Measurements from ENCODE around the gene MAML2.

MAML2 gene

GRCh38 chr11:96095884-96096303 lies 247.1 kb downstream of the MAML2 start:
- no peaks in the 10 kb centered on the region for H3K36me3 ChIP-seq (ENCODE audit: control insufficient read depth, insufficient read depth, low read length)
- H3K4me1 ChIP-seq (ENCODE audit: control insufficient read depth, insufficient read depth, low read length), result peaks cover 42% of the 10 kb centered on the region
- no peak overlapping the region for H3K4me3 ChIP-seq (ENCODE audit: low read length)
- H3K27me3 ChIP-seq (ENCODE audit: control insufficient read depth, insufficient read depth, low read length), result no peaks in the 10 kb centered on the region
- no peaks in the 10 kb centered on the region for H3K9me3 ChIP-seq (ENCODE audit: control insufficient read depth, low read length)
- H3K9ac ChIP-seq (ENCODE audit: low read length), result no peak overlapping the region

DNA sequence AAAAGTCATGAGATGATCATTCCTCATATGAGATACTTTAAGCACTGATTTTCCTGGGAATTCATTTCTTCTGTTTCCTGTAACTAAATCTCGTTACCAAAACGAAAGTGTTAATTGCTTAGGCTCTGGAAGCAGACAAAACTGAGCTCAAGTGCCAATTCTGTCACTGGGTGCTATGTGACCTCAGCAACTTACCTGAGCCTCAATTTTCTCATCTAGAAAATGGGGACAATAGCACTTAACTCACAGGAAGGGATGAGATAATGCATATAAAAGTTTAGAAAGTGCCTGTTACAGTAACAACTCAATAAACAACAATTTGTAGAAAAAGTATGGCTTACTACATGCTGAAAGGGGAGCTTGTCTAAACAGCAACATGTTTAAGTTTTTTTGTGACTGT lies 248.8 kb downstream of the MAML2 start:
- Histone ChIP-seq H3K4me3 (ENCODE audit: low read length) (no peak overlapping the region), H3K27me3 (ENCODE audit: control insufficient read depth, insufficient read depth, low read length) (no peaks in the 10 kb centered on the region), H3K36me3 (ENCODE audit: control insufficient read depth, insufficient read depth, low read length) (no peaks in the 10 kb centered on the region), H3K9ac (ENCODE audit: low read length) (no peak overlapping the region), H3K9me3 (ENCODE audit: control insufficient read depth, low read length) (no peaks in the 10 kb centered on the region), H3K4me1 (ENCODE audit: control insufficient read depth, insufficient read depth, low read length) (peaks cover 43% of the 10 kb centered on the region)

DNA sequence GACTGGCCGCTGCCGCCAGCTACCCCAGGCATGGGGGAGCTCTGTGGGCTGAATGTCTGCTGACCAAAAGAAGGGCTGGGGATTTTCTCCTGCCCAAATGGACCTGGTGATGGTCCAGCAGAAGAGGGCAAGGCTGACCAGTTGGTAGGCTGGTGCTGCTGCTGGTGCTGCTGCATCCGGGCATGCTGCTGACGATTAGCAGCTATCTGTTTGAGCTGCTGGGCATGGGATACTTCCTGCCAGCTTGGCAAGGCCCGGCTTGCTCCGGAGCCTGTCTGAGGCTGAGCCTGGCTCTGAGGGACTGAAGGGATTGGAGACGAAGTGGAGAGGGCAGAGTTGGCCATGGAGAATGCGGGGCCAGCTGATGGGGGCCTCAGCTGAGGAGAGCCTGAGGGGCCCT lies 250.5 kb downstream of the MAML2 start:
- no peaks in the 10 kb centered on the region for H3K36me3 ChIP-seq (ENCODE audit: control insufficient read depth, insufficient read depth, low read length)
- no peaks in the 10 kb centered on the region for H3K27me3 ChIP-seq (ENCODE audit: control insufficient read depth, insufficient read depth, low read length)
- H3K4me1 ChIP-seq (ENCODE audit: control insufficient read depth, insufficient read depth, low read length), result peaks cover 27% of the 10 kb centered on the region
- no peak overlapping the region for H3K4me3 ChIP-seq (ENCODE audit: low read length)
- H3K9ac ChIP-seq (ENCODE audit: low read length), result no peak overlapping the region
- no peaks in the 10 kb centered on the region for H3K9me3 ChIP-seq (ENCODE audit: control insufficient read depth, low read length)

DNA sequence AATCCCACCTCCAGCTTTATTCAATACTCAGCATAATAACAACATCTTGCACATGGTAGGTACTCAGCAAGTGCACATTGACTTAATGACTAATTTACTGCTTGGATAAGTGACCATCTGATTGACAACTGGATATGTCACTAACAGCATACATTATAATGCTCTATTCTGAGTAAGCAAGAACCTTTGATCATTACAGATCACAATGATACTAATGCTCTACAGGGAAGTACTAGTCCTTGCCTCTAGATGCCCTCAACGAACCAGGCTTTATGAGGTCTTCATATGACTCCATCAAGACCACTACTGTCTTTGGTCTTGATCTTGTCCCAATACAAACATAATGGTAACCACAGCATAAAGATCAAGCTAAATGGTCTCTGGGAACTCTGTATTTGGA lies 251.5 kb downstream of the MAML2 start:
- no peak overlapping the region for H3K9ac ChIP-seq (ENCODE audit: low read length)
- no peaks in the 10 kb centered on the region for H3K9me3 ChIP-seq (ENCODE audit: control insufficient read depth, low read length)
- no peak overlapping the region for H3K4me3 ChIP-seq (ENCODE audit: low read length)
- peaks cover 19% of the 10 kb centered on the region for H3K4me1 ChIP-seq (ENCODE audit: control insufficient read depth, insufficient read depth, low read length)
- no peaks in the 10 kb centered on the region for H3K36me3 ChIP-seq (ENCODE audit: control insufficient read depth, insufficient read depth, low read length)
- H3K27me3 ChIP-seq (ENCODE audit: control insufficient read depth, insufficient read depth, low read length), result no peaks in the 10 kb centered on the region

DNA sequence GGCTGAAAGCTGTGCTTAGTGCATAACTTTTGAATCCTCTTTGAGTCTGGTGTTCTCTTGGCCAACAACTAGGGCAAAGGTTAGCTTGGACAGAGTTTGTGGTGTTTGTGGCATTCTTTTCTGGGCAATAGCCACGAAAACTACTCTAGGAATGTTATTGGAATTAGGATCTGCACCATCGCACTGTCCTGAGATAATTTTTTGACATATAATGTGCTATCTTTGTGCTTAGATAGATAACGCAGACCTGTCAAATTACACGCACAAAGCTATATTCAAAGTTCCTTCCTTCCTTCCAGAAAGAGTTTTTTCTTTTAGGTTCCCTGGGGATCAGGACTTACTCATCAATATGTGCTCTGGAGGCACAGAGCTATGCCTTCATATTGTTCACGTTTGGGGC lies 252.3 kb downstream of the MAML2 start:
- Histone ChIP-seq H3K9ac (ENCODE audit: low read length) (no peak overlapping the region), H3K4me1 (ENCODE audit: control insufficient read depth, insufficient read depth, low read length) (peaks cover 11% of the 10 kb centered on the region), H3K27me3 (ENCODE audit: control insufficient read depth, insufficient read depth, low read length) (no peaks in the 10 kb centered on the region), H3K36me3 (ENCODE audit: control insufficient read depth, insufficient read depth, low read length) (no peaks in the 10 kb centered on the region), H3K4me3 (ENCODE audit: low read length) (no peak overlapping the region), H3K9me3 (ENCODE audit: control insufficient read depth, low read length) (no peaks in the 10 kb centered on the region)

DNA sequence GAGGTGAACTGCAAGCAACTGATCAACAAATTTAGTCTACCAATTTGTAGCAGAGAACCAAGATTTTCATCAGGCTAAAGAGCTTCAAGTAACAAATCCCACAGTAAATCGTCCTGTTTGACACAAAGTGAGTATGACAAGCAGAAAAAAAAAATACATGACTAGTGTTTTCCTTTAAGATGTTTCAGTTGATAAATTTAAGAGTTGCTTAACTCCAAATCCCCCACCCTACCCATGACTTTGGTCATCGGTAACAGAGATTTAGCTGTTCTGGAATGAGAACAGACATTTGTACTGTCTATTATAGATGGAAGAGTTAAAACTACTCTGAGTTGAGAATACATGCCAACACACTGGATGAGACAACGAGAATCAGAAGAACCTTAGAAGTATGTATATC lies 254.1 kb downstream of the MAML2 start:
- Histone ChIP-seq H3K9me3 (ENCODE audit: control insufficient read depth, low read length) (no peaks in the 10 kb centered on the region), H3K9ac (ENCODE audit: low read length) (no peak overlapping the region), H3K36me3 (ENCODE audit: control insufficient read depth, insufficient read depth, low read length) (no peaks in the 10 kb centered on the region), H3K4me3 (ENCODE audit: low read length) (no peak overlapping the region), H3K27me3 (ENCODE audit: control insufficient read depth, insufficient read depth, low read length) (no peaks in the 10 kb centered on the region), H3K4me1 (ENCODE audit: control insufficient read depth, insufficient read depth, low read length) (peaks cover 3% of the 10 kb centered on the region)

DNA sequence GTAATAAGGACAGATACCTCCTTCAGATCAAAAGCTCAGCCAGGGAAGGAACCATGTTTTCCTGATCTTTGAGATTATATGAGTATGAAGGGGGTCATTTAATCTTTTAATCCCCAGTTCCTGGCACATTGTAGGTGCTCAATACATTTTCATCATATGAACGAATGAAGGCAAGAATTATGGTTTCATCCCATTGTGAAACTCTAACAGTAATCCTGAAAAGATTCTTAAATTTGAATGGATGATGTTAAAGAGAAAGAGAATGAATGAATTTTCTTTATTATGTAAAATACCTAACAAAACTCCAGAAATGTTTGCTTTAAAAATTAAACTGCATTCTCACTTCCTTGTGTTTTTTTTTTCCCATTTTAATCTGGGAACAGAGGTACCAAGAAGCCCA lies 256.9 kb downstream of the MAML2 start:
- no peak overlapping the region for H3K4me3 ChIP-seq (ENCODE audit: low read length)
- peaks cover 3% of the 10 kb centered on the region for H3K4me1 ChIP-seq (ENCODE audit: control insufficient read depth, insufficient read depth, low read length)
- no peaks in the 10 kb centered on the region for H3K27me3 ChIP-seq (ENCODE audit: control insufficient read depth, insufficient read depth, low read length)
- H3K9ac ChIP-seq (ENCODE audit: low read length), result no peak overlapping the region
- H3K36me3 ChIP-seq (ENCODE audit: control insufficient read depth, insufficient read depth, low read length), result no peaks in the 10 kb centered on the region
- no peaks in the 10 kb centered on the region for H3K9me3 ChIP-seq (ENCODE audit: control insufficient read depth, low read length)

DNA sequence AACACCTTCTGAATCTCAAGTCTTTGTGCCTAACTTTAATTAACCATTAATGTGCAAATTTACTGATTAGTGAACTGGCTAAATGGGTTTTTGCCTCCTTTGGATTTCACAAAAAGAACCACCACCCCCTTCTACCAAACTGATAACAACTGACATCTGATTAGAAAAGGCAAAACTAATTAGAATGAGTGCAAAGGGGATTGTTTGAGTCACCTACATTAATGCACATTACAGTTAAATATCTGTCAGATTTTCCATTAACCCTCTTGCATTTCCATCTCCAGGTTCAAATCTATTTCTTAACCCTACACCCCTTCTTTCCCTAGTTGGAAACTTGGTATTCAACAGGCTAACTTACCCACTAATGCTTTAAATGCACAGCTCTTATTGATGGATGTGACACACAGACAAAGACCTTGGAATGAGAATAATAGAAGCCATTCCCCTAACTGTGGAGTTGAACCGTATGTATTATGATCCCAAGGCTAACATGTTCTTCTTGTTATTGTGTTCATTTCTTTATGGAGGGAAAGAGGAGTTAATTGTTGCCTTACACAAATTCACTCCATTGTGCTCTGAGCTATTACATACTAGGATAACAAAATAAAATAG lies 257.6 kb downstream of the MAML2 start:
- Histone ChIP-seq H3K4me3 (ENCODE audit: low read length) (no peak overlapping the region), H3K27me3 (ENCODE audit: control insufficient read depth, insufficient read depth, low read length) (no peaks in the 10 kb centered on the region), H3K4me1 (ENCODE audit: control insufficient read depth, insufficient read depth, low read length) (no peaks in the 10 kb centered on the region), H3K9ac (ENCODE audit: low read length) (no peak overlapping the region), H3K9me3 (ENCODE audit: control insufficient read depth, low read length) (no peaks in the 10 kb centered on the region), H3K36me3 (ENCODE audit: control insufficient read depth, insufficient read depth, low read length) (no peaks in the 10 kb centered on the region)

DNA sequence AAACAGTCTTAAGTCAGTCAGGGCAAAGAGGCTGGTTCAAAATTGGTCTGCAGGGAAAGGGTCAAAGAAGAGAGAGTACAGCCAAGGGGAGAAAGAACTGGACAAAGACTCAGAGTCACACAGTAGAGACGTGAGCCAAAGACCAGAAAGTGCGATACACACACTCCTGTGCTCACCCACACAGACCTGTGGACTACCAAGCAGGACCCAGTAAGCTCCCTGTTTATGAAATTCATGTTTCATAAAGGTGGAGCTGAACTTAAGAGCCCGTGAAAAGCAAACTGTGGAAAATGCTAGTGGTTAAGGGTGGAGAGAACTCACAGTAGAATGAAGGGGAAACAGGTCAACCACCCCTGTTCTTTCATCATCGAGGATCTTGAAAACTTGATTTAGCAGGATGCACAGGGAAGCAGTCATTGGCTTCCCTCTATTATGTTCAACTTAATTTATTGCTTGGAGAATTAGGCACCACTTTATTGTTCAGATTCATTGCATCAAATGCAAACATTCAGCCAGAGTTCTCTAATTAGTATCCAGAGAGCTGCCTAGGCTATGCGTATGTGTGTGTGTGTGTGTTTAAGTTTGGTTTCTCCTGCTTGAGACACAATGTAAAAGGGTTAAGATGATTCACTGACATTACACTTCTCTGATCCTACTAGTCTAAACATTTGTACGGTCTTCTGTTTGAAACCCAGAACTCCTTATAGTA lies 258.2 kb downstream of the MAML2 start:
- no peak overlapping the region for H3K4me3 ChIP-seq (ENCODE audit: low read length)
- H3K27me3 ChIP-seq (ENCODE audit: control insufficient read depth, insufficient read depth, low read length), result no peaks in the 10 kb centered on the region
- no peak overlapping the region for H3K9ac ChIP-seq (ENCODE audit: low read length)
- no peaks in the 10 kb centered on the region for H3K36me3 ChIP-seq (ENCODE audit: control insufficient read depth, insufficient read depth, low read length)
- H3K4me1 ChIP-seq (ENCODE audit: control insufficient read depth, insufficient read depth, low read length), result no peaks in the 10 kb centered on the region
- no peaks in the 10 kb centered on the region for H3K9me3 ChIP-seq (ENCODE audit: control insufficient read depth, low read length)

DNA sequence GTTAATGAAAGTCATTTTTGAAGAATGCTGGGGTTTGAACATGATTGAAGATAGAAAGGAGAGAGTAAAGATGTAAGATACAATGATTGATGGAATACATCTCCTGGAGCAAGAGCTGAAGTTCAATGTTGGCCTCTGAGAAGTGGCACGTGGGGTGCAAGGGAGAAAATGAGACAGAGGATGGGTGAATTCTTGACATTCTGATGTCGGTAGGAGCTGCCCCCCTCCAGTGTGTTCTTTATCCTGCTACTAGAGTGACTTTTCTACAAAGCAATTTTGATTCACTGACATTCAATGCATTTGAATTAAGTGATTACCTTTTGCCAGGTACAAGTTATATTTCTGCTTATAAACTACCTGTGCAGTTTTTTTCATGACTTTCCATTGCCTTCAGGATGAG lies 260.1 kb downstream of the MAML2 start:
- Histone ChIP-seq H3K4me1 (ENCODE audit: control insufficient read depth, insufficient read depth, low read length) (no peaks in the 10 kb centered on the region), H3K4me3 (ENCODE audit: low read length) (no peak overlapping the region), H3K36me3 (ENCODE audit: control insufficient read depth, insufficient read depth, low read length) (no peaks in the 10 kb centered on the region), H3K9me3 (ENCODE audit: control insufficient read depth, low read length) (no peaks in the 10 kb centered on the region), H3K27me3 (ENCODE audit: control insufficient read depth, insufficient read depth, low read length) (no peaks in the 10 kb centered on the region), H3K9ac (ENCODE audit: low read length) (no peak overlapping the region)

DNA sequence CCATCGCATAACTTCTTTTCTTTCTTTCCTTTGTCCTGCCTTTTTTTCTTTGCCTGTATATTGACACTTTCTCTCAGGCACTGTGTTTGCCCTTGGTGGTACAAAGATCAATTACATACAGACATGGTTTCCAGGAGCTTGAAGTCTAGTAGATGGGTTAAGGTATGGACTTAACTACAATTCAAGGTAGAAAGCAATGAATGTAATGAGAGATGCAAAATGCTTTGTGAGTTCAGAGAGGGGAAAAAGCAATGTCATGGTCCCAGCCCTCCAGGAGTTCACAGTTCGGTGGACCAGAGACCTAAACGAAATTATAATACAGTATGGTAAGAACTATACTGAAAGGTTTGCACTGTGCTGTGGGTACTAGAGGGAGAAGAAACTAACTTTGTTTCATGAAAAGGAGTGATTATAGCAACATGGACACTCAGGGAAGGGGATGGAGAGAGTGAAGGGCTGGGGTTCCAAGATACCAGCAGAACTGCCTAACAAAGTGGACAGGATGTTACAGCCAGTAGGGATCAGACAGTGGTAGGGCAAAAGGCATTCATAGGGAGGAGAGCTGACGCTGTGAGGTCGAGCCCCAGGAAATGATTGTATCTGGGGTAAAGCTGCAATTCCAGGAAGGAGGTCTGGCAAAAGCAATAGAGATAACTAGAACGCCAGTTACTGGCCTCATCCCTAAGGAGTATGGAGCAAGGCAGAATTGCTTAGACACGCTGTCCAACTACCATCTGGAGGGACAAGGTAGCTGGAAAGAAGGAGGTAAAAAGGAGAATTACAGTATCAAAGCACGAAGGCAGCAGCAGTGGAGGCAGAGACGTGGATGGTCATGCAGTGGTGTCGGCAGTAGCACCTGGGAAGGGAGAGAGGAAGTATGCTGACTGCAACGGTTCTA lies 260.7 kb downstream of the MAML2 start:
- Histone ChIP-seq H3K4me3 (ENCODE audit: low read length) (no peak overlapping the region), H3K4me1 (ENCODE audit: control insufficient read depth, insufficient read depth, low read length) (no peaks in the 10 kb centered on the region), H3K9ac (ENCODE audit: low read length) (no peak overlapping the region), H3K27me3 (ENCODE audit: control insufficient read depth, insufficient read depth, low read length) (no peaks in the 10 kb centered on the region), H3K9me3 (ENCODE audit: control insufficient read depth, low read length) (no peaks in the 10 kb centered on the region), H3K36me3 (ENCODE audit: control insufficient read depth, insufficient read depth, low read length) (no peaks in the 10 kb centered on the region)

GRCh38 chr11:96081561-96081960 lies 261.4 kb downstream of the MAML2 start:
- Histone ChIP-seq H3K9ac (ENCODE audit: low read length) (no peak overlapping the region), H3K4me1 (ENCODE audit: control insufficient read depth, insufficient read depth, low read length) (no peaks in the 10 kb centered on the region), H3K4me3 (ENCODE audit: low read length) (no peak overlapping the region), H3K9me3 (ENCODE audit: control insufficient read depth, low read length) (no peaks in the 10 kb centered on the region), H3K36me3 (ENCODE audit: control insufficient read depth, insufficient read depth, low read length) (no peaks in the 10 kb centered on the region), H3K27me3 (ENCODE audit: control insufficient read depth, insufficient read depth, low read length) (no peaks in the 10 kb centered on the region)
